HG03095 (cell line): Measurements from ENCODE around the gene AQR.
"Not testable (repeated sequence)": the region's sequence is repeated elsewhere in the genome, so short reads cannot be mapped to it uniquely, and the experiment has no call there.

Experiments
- ATAC-seq: cut with Tn5 transposase; IDR thresholded peaks from one replicate; pipeline ENCODE4 v1.9.1; 2021; ENCODE audit warnings: moderate library complexity; ENCODE audit not compliant: unreplicated experiment

AQR gene

GRCh38 chr15:34953851-34954250 is 15.7 kb downstream of the AQR start:
- no peak for ATAC-seq

GRCh38 chr15:34952481-34952880 is 17.1 kb downstream of the AQR start:
- no peak for ATAC-seq

GRCh38 chr15:34951993-34952392 is 17.5 kb downstream of the AQR start:
- no peak for ATAC-seq

GRCh38 chr15:34944936-34945335 is 24.6 kb downstream of the AQR start:
- ATAC-seq, result no peak

- ATAC-seq, result no peak
Measured at GRCh38 chr15:34943711-34944110, 25.8 kb downstream of the AQR start.

GRCh38 chr15:34943264-34943663 is 26.3 kb downstream of the AQR start:
- ATAC-seq, result not testable (repeated sequence)

- no peak for ATAC-seq
Measured at GRCh38 chr15:34942363-34942762, 27.2 kb downstream of the AQR start.

GRCh38 chr15:34941831-34942230 is 27.7 kb downstream of the AQR start:
- no peak for ATAC-seq

GRCh38 chr15:34941185-34941698 is 28.3 kb downstream of the AQR start:
- ATAC-seq, result no peak

GRCh38 chr15:34933432-34933975 is 36.0 kb downstream of the AQR start:
- no peak for ATAC-seq

GRCh38 chr15:34928349-34928748 is 41.2 kb downstream of the AQR start:
- ATAC-seq, result not testable (repeated sequence)

- no peak for ATAC-seq
Measured at GRCh38 chr15:34927726-34928125, 41.8 kb downstream of the AQR start.

- no peak for ATAC-seq
Measured at GRCh38 chr15:34914317-34914716, 55.2 kb downstream of the AQR start.

- ATAC-seq, result no peak
Measured at GRCh38 chr15:34905047-34905446, 64.5 kb downstream of the AQR start.

GRCh38 chr15:34904527-34904926 is 65.0 kb downstream of the AQR start:
- ATAC-seq, result no peak

GRCh38 chr15:34900748-34901147 is 68.8 kb downstream of the AQR start:
- no peak for ATAC-seq

GRCh38 chr15:34896183-34896582 is 73.4 kb downstream of the AQR start:
- ATAC-seq, result no peak

- no peak for ATAC-seq
Measured at GRCh38 chr15:34893967-34894366, 75.6 kb downstream of the AQR start.

- ATAC-seq, result no peak
Measured at GRCh38 chr15:34892963-34893591, 76.5 kb downstream of the AQR start.

- ATAC-seq, result no peak
Measured at GRCh38 chr15:34890424-34890823, 79.1 kb downstream of the AQR start.

GRCh38 chr15:34889476-34889875 is 80.1 kb downstream of the AQR start:
- ATAC-seq, result no peak

- no peak for ATAC-seq
Measured at GRCh38 chr15:34886134-34886533, 83.4 kb downstream of the AQR start.

- ATAC-seq, result no peak
Measured at GRCh38 chr15:34883633-34884032, 85.9 kb downstream of the AQR start.
